ENCODE data around the gene GP1BA.

Gene GP1BA

GRCh38 chr17:4972322-4972721 lies 40.2 kb downstream of the GP1BA start:
- ChIA-PET POLR2A (no interaction called here), CTCF (interaction anchor here (0.7 to 2.2 kb wide), 2 partner anchors 15 to 125 kb away, joined by 3 to 10 read pairs; partner anchors contain the start of gene CAMTA2)
- Histone ChIP-seq H3K9me3 (ENCODE audit: control extremely low read depth in 1 of 5, control insufficient read depth in 4 of 5, insufficient read depth in 2 of 5, low read depth in 1 of 5, low read length in 4 of 5) (no peaks in the 10 kb centered on the region), H3K4me3 (ENCODE audit: control insufficient read depth in 1 of 7, extremely low read depth in 1 of 7, insufficient read depth in 4 of 7, low read depth in 2 of 7, low read length in 6 of 7) (no peak overlapping the region), H3K27ac (ENCODE audit: insufficient read depth in 1 of 2, low read depth in 1 of 2, low read length in 2 of 2, poor library complexity in 1 of 2, severe bottlenecking in 2 of 2) (no peak overlapping the region), H3K36me3 (ENCODE audit: control insufficient read depth in 4 of 4, insufficient read depth in 4 of 4, low read length in 3 of 4) (peaks cover 5 to 50% (median 32%) of the 10 kb centered on the region in 4 experiments), H3K4me1 (ENCODE audit: control extremely low read depth in 1 of 4, control insufficient read depth in 4 of 4, insufficient read depth in 4 of 4, low read length in 3 of 4) (peaks cover 0 to 34% (median 12%) of the 10 kb centered on the region in 4 experiments), H3K27me3 (replicated peaks in 2 of 5; ENCODE audit: control insufficient read depth in 4 of 5, insufficient read depth in 5 of 5, low read length in 4 of 5) (no peaks in the 10 kb centered on the region)
- WGBS (ENCODE audit: insufficient coverage), result 91% methylated on average over 10 of the region's 12 CpGs
- DNase-seq, result no peak

GRCh38 chr17:4972752-4973151 lies 40.7 kb downstream of the GP1BA start:
- DNase-seq, result no peak
- POLR2A ChIA-PET, result no interaction called here
- no peaks in the 10 kb centered on the region for H3K27me3 ChIP-seq (replicated peaks in 2 of 5; ENCODE audit: control insufficient read depth in 4 of 5, insufficient read depth in 5 of 5, low read length in 4 of 5)
- no peak overlapping the region for H3K27ac ChIP-seq (ENCODE audit: insufficient read depth in 1 of 2, low read depth in 1 of 2, low read length in 2 of 2, poor library complexity in 1 of 2, severe bottlenecking in 2 of 2)
- H3K4me1 ChIP-seq (ENCODE audit: control extremely low read depth in 1 of 4, control insufficient read depth in 4 of 4, insufficient read depth in 4 of 4, low read length in 3 of 4), result peaks cover 0 to 34% (median 12%) of the 10 kb centered on the region in 4 experiments
- WGBS (ENCODE audit: insufficient coverage), result 97% methylated on average over 10 of the region's 12 CpGs
- H3K4me3 ChIP-seq (ENCODE audit: control insufficient read depth in 1 of 7, extremely low read depth in 1 of 7, insufficient read depth in 4 of 7, low read depth in 2 of 7, low read length in 6 of 7), result no peak overlapping the region
- H3K36me3 ChIP-seq (ENCODE audit: control insufficient read depth in 4 of 4, insufficient read depth in 4 of 4, low read length in 3 of 4), result peaks cover 6 to 54% (median 34%) of the 10 kb centered on the region in 4 experiments
- CTCF ChIA-PET, result interaction anchor here (2.2 kb wide), 1 partner anchor 15 kb away, joined by 10 read pairs; the partner anchor contains the start of gene CAMTA2
- H3K9me3 ChIP-seq (ENCODE audit: control extremely low read depth in 1 of 5, control insufficient read depth in 4 of 5, insufficient read depth in 2 of 5, low read depth in 1 of 5, low read length in 4 of 5), result no peaks in the 10 kb centered on the region

- Histone ChIP-seq H3K27me3 (replicated peaks in 2 of 5; ENCODE audit: control insufficient read depth in 4 of 5, insufficient read depth in 5 of 5, low read length in 4 of 5) (no peaks in the 10 kb centered on the region), H3K9me3 (ENCODE audit: control extremely low read depth in 1 of 5, control insufficient read depth in 4 of 5, insufficient read depth in 2 of 5, low read depth in 1 of 5, low read length in 4 of 5) (no peaks in the 10 kb centered on the region), H3K4me1 (ENCODE audit: control extremely low read depth in 1 of 4, control insufficient read depth in 4 of 4, insufficient read depth in 4 of 4, low read length in 3 of 4) (peaks cover 3 to 33% (median 12%) of the 10 kb centered on the region in 4 experiments), H3K4me3 (ENCODE audit: control insufficient read depth in 1 of 7, extremely low read depth in 1 of 7, insufficient read depth in 4 of 7, low read depth in 2 of 7, low read length in 6 of 7) (no peak overlapping the region), H3K36me3 (ENCODE audit: control insufficient read depth in 4 of 4, insufficient read depth in 4 of 4, low read length in 3 of 4) (peaks cover 7 to 60% (median 38%) of the 10 kb centered on the region in 4 experiments), H3K27ac (ENCODE audit: insufficient read depth in 1 of 2, low read depth in 1 of 2, low read length in 2 of 2, poor library complexity in 1 of 2, severe bottlenecking in 2 of 2) (no peak overlapping the region)
- DNase-seq, result no peak
- POLR2A ChIA-PET, result no interaction called here
- WGBS (ENCODE audit: insufficient coverage), result over 99% methylated on average over 10 of the region's 10 CpGs
- CTCF ChIA-PET, result interaction anchor here (2.2 kb wide), 1 partner anchor 14 kb away, joined by 10 read pairs; the partner anchor contains the start of gene CAMTA2
These were observed 41.4 kb downstream of the GP1BA start for GRCh38 chr17:4973256-4974114.

GRCh38 chr17:4974115-4974670 lies 42.1 kb downstream of the GP1BA start:
- Histone ChIP-seq H3K9me3 (ENCODE audit: control extremely low read depth in 1 of 5, control insufficient read depth in 4 of 5, insufficient read depth in 2 of 5, low read depth in 1 of 5, low read length in 4 of 5) (no peaks in the 10 kb centered on the region), H3K27ac (ENCODE audit: insufficient read depth in 1 of 2, low read depth in 1 of 2, low read length in 2 of 2, poor library complexity in 1 of 2, severe bottlenecking in 2 of 2) (no peak overlapping the region), H3K4me3 (ENCODE audit: control insufficient read depth in 1 of 7, extremely low read depth in 1 of 7, insufficient read depth in 4 of 7, low read depth in 2 of 7, low read length in 6 of 7) (no peak overlapping the region), H3K36me3 (ENCODE audit: control insufficient read depth in 4 of 4, insufficient read depth in 4 of 4, low read length in 3 of 4) (peaks cover 7 to 59% (median 38%) of the 10 kb centered on the region in 4 experiments), H3K4me1 (ENCODE audit: control extremely low read depth in 1 of 4, control insufficient read depth in 4 of 4, insufficient read depth in 4 of 4, low read length in 3 of 4) (peaks cover 8 to 32% (median 12%) of the 10 kb centered on the region in 4 experiments), H3K27me3 (replicated peaks in 2 of 5; ENCODE audit: control insufficient read depth in 4 of 5, insufficient read depth in 5 of 5, low read length in 4 of 5) (no peaks in the 10 kb centered on the region)
- ChIA-PET CTCF (interaction anchor here (1.9 kb wide), 1 partner anchor 13 kb away, joined by 9 read pairs; the partner anchor contains the start of gene CAMTA2), POLR2A (no interaction called here)
- 98% methylated on average over 5 of the region's 9 CpGs for WGBS (ENCODE audit: insufficient coverage)
- no peak for DNase-seq

GRCh38 chr17:4978726-4979125 lies 46.6 kb downstream of the GP1BA start:
- Histone ChIP-seq H3K9me3 (ENCODE audit: control extremely low read depth in 1 of 5, control insufficient read depth in 4 of 5, insufficient read depth in 2 of 5, low read depth in 1 of 5, low read length in 4 of 5) (no peaks in the 10 kb centered on the region), H3K27me3 (replicated peaks in 2 of 5; ENCODE audit: control insufficient read depth in 4 of 5, insufficient read depth in 5 of 5, low read length in 4 of 5) (no peaks in the 10 kb centered on the region), H3K4me1 (ENCODE audit: control extremely low read depth in 1 of 4, control insufficient read depth in 4 of 4, insufficient read depth in 4 of 4, low read length in 3 of 4) (peaks cover 14 to 39% (median 29%) of the 10 kb centered on the region in 4 experiments), H3K36me3 (ENCODE audit: control insufficient read depth in 4 of 4, insufficient read depth in 4 of 4, low read length in 3 of 4) (peaks cover 2 to 41% (median 24%) of the 10 kb centered on the region in 4 experiments), H3K4me3 (ENCODE audit: control insufficient read depth in 1 of 7, extremely low read depth in 1 of 7, insufficient read depth in 4 of 7, low read depth in 2 of 7, low read length in 6 of 7) (peak overlapping the region in 3 of 7 experiments; percentile 2 to 58 (median 34)), H3K27ac (ENCODE audit: insufficient read depth in 1 of 2, low read depth in 1 of 2, low read length in 2 of 2, poor library complexity in 1 of 2, severe bottlenecking in 2 of 2) (no peak overlapping the region)
- ChIA-PET POLR2A (interaction anchor here (1.2 kb wide), 1 partner anchor 9 kb away, joined by 4 read pairs; the partner anchor contains the start of gene CAMTA2), CTCF (interaction anchor here (0.9 to 2.2 kb wide), 8 partner anchors 8 to 76 kb away, joined by 3 to 10 read pairs (median 4); partner anchors contain the start of genes CHRNE and SPAG7)
- peak; percentile 57 to 81 (median 76) for DNase-seq

- Histone ChIP-seq H3K36me3 (ENCODE audit: control insufficient read depth in 4 of 4, insufficient read depth in 4 of 4, low read length in 3 of 4) (peaks cover 2 to 37% (median 20%) of the 10 kb centered on the region in 4 experiments), H3K4me3 (ENCODE audit: control insufficient read depth in 1 of 7, extremely low read depth in 1 of 7, insufficient read depth in 4 of 7, low read depth in 2 of 7, low read length in 6 of 7) (peak overlapping the region in 1 of 7 experiments; percentile 16), H3K27me3 (replicated peaks in 2 of 5; ENCODE audit: control insufficient read depth in 4 of 5, insufficient read depth in 5 of 5, low read length in 4 of 5) (no peaks in the 10 kb centered on the region), H3K27ac (ENCODE audit: insufficient read depth in 1 of 2, low read depth in 1 of 2, low read length in 2 of 2, poor library complexity in 1 of 2, severe bottlenecking in 2 of 2) (no peak overlapping the region), H3K4me1 (ENCODE audit: control extremely low read depth in 1 of 4, control insufficient read depth in 4 of 4, insufficient read depth in 4 of 4, low read length in 3 of 4) (peaks cover 14 to 33% (median 29%) of the 10 kb centered on the region in 4 experiments), H3K9me3 (ENCODE audit: control extremely low read depth in 1 of 5, control insufficient read depth in 4 of 5, insufficient read depth in 2 of 5, low read depth in 1 of 5, low read length in 4 of 5) (no peaks in the 10 kb centered on the region)
- WGBS (ENCODE audit: insufficient coverage), result 54% methylated on average over 3 of the region's 6 CpGs
- CTCF ChIA-PET, result interaction anchor here (0.7 to 2.1 kb wide), 11 partner anchors 17 to 82 kb away, joined by 3 to 14 read pairs (median 3); no protein-coding TSS in a partner anchor
- POLR2A ChIA-PET, result no interaction called here
- DNase-seq, result peak; percentile 62 to 81 (median 75)
These were observed 48.7 kb downstream of the GP1BA start for GRCh38 chr17:4980644-4981216.
